HepG2 (cell line): Measurements from ENCODE around the gene SIK2. TPM values are rescaled to one million over a fixed set of nuclear protein-coding genes. Genes with fewer than 3 reads are reported as not detected.
A peak's percentile ranks its signal among the peaks of the same experiment; 100 is the strongest.

Experiments used
- ATAC-seq: fragments of 200-7000 bp; cut with Tn5 transposase; 3 replicates; pipeline ENCODE4 v1.9.1; 2020; ENCODE audit warnings: mild to moderate bottlenecking, moderate library complexity
- BruUV-seq: library from RNA; stranded (reverse); fragments of 400-500 nt; replicated peaks from 2 replicates; lab custom pipeline; 2021; lab: Mats Ljungman, UMichigan
- CTCF ChIA-PET: fragments of 300-600 bp; formaldehyde crosslinking; extraction: SDS; loops from one replicate; lab custom pipeline; 2021; ENCODE audit warnings: low total read pairs, inconsistent platforms, low intra/inter-chr PET ratio; lab: Yijun Ruan, JAX
- POLR2A ChIA-PET: fragments of 350-600 bp; sonication (Branson Sonifier 250); formaldehyde crosslinking; loops from one replicate; lab custom pipeline; 2020; ENCODE audit warnings: antibody characterized with exemption, inconsistent platforms; lab: Yijun Ruan, JAX
- DNase-seq: peaks from one replicate; pipeline ENCODE4 v3.0.0-alpha.2; 2015; ENCODE audit warnings: low spot score
- FAIRE-seq: peaks from 3 replicates; lab custom pipeline; 2011; peaks lifted over from hg19 to GRCh38; lab: Jason Lieb, UNC
- H2AFZ ChIP-seq: one replicate; pipeline ENCODE4 v1.6.1; 2011; ENCODE audit warnings: low read length, inconsistent platforms
- H3K27ac ChIP-seq: fragments of 300-600 bp; 3 replicates; pipeline ENCODE4 v1.8.0; 2011; ENCODE audit warnings: mixed run types, mild to moderate bottlenecking, mixed read lengths, low read length, inconsistent platforms; ENCODE audit not compliant: insufficient read depth; ENCODE audit errors: extremely low read length
- H3K27me3 ChIP-seq, 2 experiments: fragments of 200-600 bp in 1 of 2; 2 replicates in 1 of 2; 3 replicates in 1 of 2; pipeline versions ENCODE4 v1.6.0 to v1.8.0; 2011; ENCODE audit warnings: low read length in 2 of 2, mild to moderate bottlenecking in 2 of 2, moderate library complexity in 2 of 2, inconsistent platforms in 1 of 2; ENCODE audit not compliant: insufficient read depth in 2 of 2, control insufficient read depth in 1 of 2
- H3K36me3 ChIP-seq, 2 experiments: fragments of 200-600 bp in 1 of 2; replicated peaks in 1 of 2; 2 replicates in 1 of 2; 3 replicates in 1 of 2; pipeline versions ENCODE4 v1.5.1 to v1.8.0; 2011; ENCODE audit warnings: low read length in 2 of 2, inconsistent platforms in 1 of 2; ENCODE audit not compliant: insufficient read depth in 2 of 2, control insufficient read depth in 1 of 2
- H3K4me1 ChIP-seq: 2 replicates; pipeline ENCODE4 v1.5.1; 2012; ENCODE audit warnings: low read length, inconsistent platforms; ENCODE audit not compliant: insufficient read depth
- H3K4me2 ChIP-seq: 2 replicates; pipeline ENCODE4 v1.6.0; 2011; ENCODE audit warnings: low read depth, low read length, inconsistent platforms
- H3K4me3 ChIP-seq, 3 experiments: fragments of 200-600 bp in 1 of 3; sonication (generic), shearing (Covaris generic) in 1 of 3; replicated peaks in 1 of 3; 2 replicates each; pipeline ENCODE4 v1.5.1; 2011 to 2016; ENCODE audit warnings: low read length in 3 of 3, inconsistent platforms in 2 of 3, low read depth in 2 of 3, mild to moderate bottlenecking in 2 of 3, control low read depth in 1 of 3, mixed read lengths in 1 of 3; ENCODE audit not compliant: insufficient read depth in 1 of 3
- H3K79me2 ChIP-seq: one replicate; pipeline ENCODE4 v1.6.1; 2011; ENCODE audit warnings: low read length, inconsistent platforms; ENCODE audit not compliant: insufficient read depth
- H3K9ac ChIP-seq: 2 replicates; pipeline ENCODE4 v1.6.0; 2011; ENCODE audit warnings: mild to moderate bottlenecking, low read depth, low read length, inconsistent platforms; ENCODE audit not compliant: insufficient read depth
- H3K9me3 ChIP-seq: 2 replicates; pipeline ENCODE4 v1.5.1; 2012; ENCODE audit warnings: mild to moderate bottlenecking, low read length
- H4K20me1 ChIP-seq: 2 replicates; pipeline ENCODE4 v1.6.0; 2011; ENCODE audit warnings: inconsistent platforms, mild to moderate bottlenecking, low read length, moderate library complexity; ENCODE audit not compliant: insufficient read depth
- ATF7 ChIP-seq, 2 experiments: fragments of 450-650 bp in 1 of 2; sonication (generic) in 1 of 2; formaldehyde crosslinking in 1 of 2; IDR thresholded peaks; 2 replicates each; pipeline versions ENCODE4 v1.4.0 to v1.6.1; 2016 to 2020; ENCODE audit warnings: antibody characterized with exemption in 1 of 2, mild to moderate bottlenecking in 1 of 2, missing genetic modification reagents in 1 of 2
- HNRNPH1 ChIP-seq: fragments of 200-400 bp; formaldehyde crosslinking; optimal IDR thresholded peaks from 2 replicates; pipeline ENCODE3; 2017; ENCODE audit warnings: mild to moderate bottlenecking, low read depth, low read length
- HNRNPLL ChIP-seq: fragments of 200-400 bp; formaldehyde crosslinking; IDR thresholded peaks from 2 replicates; pipeline ENCODE4 v1.6.1; 2017; ENCODE audit warnings: mild to moderate bottlenecking, low read depth, low read length; ENCODE audit not compliant: poor library complexity, severe bottlenecking
- PHF8 ChIP-seq: sonication (generic); formaldehyde crosslinking; IDR thresholded peaks from 2 replicates; pipeline ENCODE4 v1.5.0; 2020; ENCODE audit warnings: missing genetic modification reagents
- RBM22 ChIP-seq: fragments of 200-400 bp; formaldehyde crosslinking; optimal IDR thresholded peaks from 2 replicates; pipeline ENCODE3; 2017; ENCODE audit warnings: mild to moderate bottlenecking, low read length, moderate library complexity
- RFXAP ChIP-seq: sonication (generic); formaldehyde crosslinking; IDR thresholded peaks from 2 replicates; pipeline ENCODE4 v1.4.0; 2020; ENCODE audit warnings: missing genetic modification reagents, borderline replicate concordance
- SOX5 ChIP-seq: IDR thresholded peaks from 2 replicates; pipeline ENCODE4 v1.6.1; 2016; ENCODE audit warnings: borderline replicate concordance
- TGIF2 ChIP-seq: IDR thresholded peaks from 2 replicates; pipeline ENCODE4 v1.6.1; 2016; ENCODE audit warnings: control low read depth, missing compliant biosample characterization
- ZNF121 ChIP-seq: sonication (generic); formaldehyde crosslinking; IDR thresholded peaks from 2 replicates; pipeline ENCODE4 v1.5.0; 2020; ENCODE audit warnings: mild to moderate bottlenecking, missing genetic modification reagents
- ZNF570 ChIP-seq: sonication (generic); formaldehyde crosslinking; IDR thresholded peaks from 2 replicates; pipeline ENCODE4 v1.4.0; 2020; ENCODE audit warnings: mild to moderate bottlenecking, missing genetic modification reagents, borderline replicate concordance
- ZNF605 ChIP-seq: sonication (generic); formaldehyde crosslinking; IDR thresholded peaks from 2 replicates; pipeline ENCODE4 v1.8.0; 2022; ENCODE audit warnings: mild to moderate bottlenecking, missing genetic modification reagents
- ZNF746 ChIP-seq: sonication (generic); formaldehyde crosslinking; IDR thresholded peaks from 2 replicates; pipeline ENCODE4 v1.8.0; 2022; ENCODE audit warnings: mild to moderate bottlenecking, missing genetic modification reagents
- WGBS: methylation state at CpG from one replicate; pipeline ENCODE4 v1.1.6; 2017; ENCODE audit warnings: low lambda C conversion rate; 5-methylcytosine and 5-hydroxymethylcytosine counted together
- in situ Hi-C: cut with HindIII; loops from 2 replicates; pipeline ENCODE4 v1.10.0; 2017; ENCODE audit warnings: low pct_unique_long_range_greater_than_20kb; ENCODE audit not compliant: extremely low pct_ligation_motif_present
- intact Hi-C: fragments of 100-400 bp; cut with micrococcal nuclease; formaldehyde crosslinking; loops from one replicate; pipeline ENCODE4 v1.10.0; 2022; ENCODE audit not compliant: unreplicated experiment
- polyA plus RNA-seq, 8 experiments: library from polyadenylated mRNA; depleted of rRNA in 3 of 8; stranded (reverse) in 7 of 8; unstranded in 1 of 8; fragments of >200 nt; fragmentation: Illumina TruSeq in 4 of 8; extraction: Trizol in 4 of 8; gene quantifications; 2 replicates each; pipeline versions ENCODE4 v1.2.1 to v1.2.3, GENCODE V29; 2011 to 2016; ENCODE audit warnings: low read depth in 4 of 8, missing spikeins in 1 of 8, mixed read lengths in 1 of 8; ENCODE audit not compliant: insufficient read depth in 1 of 8
- total RNA-seq, 5 experiments: library from RNA; depleted of rRNA; stranded (reverse); fragments of >200 nt; fragmentation: Illumina TruSeq; extraction: Trizol; gene quantifications; 2 replicates each; pipeline ENCODE4 v1.2.3, GENCODE V29; 2016; ENCODE audit warnings: low read depth in 1 of 5
- TF ChIP-seq, protein P1 (sequence below): sonication (generic); formaldehyde crosslinking; IDR thresholded peaks from 2 replicates; pipeline ENCODE4 v1.4.0; 2020; ENCODE audit warnings: mild to moderate bottlenecking, missing genetic modification reagents
- TF ChIP-seq, protein P2 (sequence below): sonication (generic); formaldehyde crosslinking; IDR thresholded peaks from 2 replicates; pipeline ENCODE4 v1.5.0; 2020; ENCODE audit warnings: mild to moderate bottlenecking, missing genetic modification reagents

The SIK2 gene
- total and polyA plus RNA-seq, 2 of the 13 experiments (the other 11 are each of a cell fraction or from before 2014, with no cell fraction given) = 8.1 to 15.4 TPM

DNA sequence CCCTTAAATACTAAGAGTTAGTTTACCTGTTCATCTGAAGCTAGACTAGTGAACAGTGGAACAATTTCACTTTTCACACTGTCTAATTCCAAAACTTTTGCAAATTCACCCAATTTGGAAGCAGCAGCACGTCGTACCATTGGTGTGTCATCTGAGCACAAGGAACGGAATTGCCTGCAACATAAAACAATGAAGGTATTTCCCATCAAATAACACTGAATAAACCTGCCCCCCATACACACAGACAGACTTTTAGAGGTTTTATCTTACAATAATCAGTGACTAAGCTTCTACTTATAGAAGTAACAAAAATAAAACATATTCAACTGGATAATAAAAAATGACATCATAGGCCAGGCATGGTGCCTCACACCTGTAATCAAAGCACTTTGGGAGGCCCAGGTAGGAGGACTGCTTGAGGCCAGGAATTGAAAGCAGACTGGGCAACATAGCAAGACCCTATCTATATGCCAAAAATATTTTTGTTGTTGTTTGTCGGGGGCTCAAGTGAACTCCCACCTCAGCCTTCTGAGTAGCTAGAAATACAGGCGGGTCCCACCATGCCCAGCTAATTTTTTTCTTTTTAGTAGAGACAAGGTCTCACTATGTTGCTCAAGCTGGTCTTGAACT, 157.6 kb downstream of the SIK2 start:
- BruUV-seq = no TSS peak

More for the DNA sequence above, 157.6 kb downstream of the SIK2 start:
- TF ChIP-seq ZNF121 (CRISPR knock-in tag) (peak; percentile 82; the same call in 1 of the 2 replicates), PHF8 (CRISPR knock-in tag) (no peak), SOX5 (CRISPR knock-in tag) (no peak), ZNF605 (CRISPR knock-in tag) (no peak), TGIF2 (no peak), HNRNPLL (no peak), ATF7 (IDR thresholded peaks at IDR 0.05) (peak; percentile 59), ATF7 (CRISPR knock-in tag; IDR thresholded peaks at IDR 0.05) (no peak), ZNF746 (CRISPR knock-in tag) (no peak), RFXAP (no peak), HNRNPH1 (no peak), ZNF570 (CRISPR knock-in tag) (no peak), RBM22 (no peak)
- TF ChIP-seq, protein P1, sequence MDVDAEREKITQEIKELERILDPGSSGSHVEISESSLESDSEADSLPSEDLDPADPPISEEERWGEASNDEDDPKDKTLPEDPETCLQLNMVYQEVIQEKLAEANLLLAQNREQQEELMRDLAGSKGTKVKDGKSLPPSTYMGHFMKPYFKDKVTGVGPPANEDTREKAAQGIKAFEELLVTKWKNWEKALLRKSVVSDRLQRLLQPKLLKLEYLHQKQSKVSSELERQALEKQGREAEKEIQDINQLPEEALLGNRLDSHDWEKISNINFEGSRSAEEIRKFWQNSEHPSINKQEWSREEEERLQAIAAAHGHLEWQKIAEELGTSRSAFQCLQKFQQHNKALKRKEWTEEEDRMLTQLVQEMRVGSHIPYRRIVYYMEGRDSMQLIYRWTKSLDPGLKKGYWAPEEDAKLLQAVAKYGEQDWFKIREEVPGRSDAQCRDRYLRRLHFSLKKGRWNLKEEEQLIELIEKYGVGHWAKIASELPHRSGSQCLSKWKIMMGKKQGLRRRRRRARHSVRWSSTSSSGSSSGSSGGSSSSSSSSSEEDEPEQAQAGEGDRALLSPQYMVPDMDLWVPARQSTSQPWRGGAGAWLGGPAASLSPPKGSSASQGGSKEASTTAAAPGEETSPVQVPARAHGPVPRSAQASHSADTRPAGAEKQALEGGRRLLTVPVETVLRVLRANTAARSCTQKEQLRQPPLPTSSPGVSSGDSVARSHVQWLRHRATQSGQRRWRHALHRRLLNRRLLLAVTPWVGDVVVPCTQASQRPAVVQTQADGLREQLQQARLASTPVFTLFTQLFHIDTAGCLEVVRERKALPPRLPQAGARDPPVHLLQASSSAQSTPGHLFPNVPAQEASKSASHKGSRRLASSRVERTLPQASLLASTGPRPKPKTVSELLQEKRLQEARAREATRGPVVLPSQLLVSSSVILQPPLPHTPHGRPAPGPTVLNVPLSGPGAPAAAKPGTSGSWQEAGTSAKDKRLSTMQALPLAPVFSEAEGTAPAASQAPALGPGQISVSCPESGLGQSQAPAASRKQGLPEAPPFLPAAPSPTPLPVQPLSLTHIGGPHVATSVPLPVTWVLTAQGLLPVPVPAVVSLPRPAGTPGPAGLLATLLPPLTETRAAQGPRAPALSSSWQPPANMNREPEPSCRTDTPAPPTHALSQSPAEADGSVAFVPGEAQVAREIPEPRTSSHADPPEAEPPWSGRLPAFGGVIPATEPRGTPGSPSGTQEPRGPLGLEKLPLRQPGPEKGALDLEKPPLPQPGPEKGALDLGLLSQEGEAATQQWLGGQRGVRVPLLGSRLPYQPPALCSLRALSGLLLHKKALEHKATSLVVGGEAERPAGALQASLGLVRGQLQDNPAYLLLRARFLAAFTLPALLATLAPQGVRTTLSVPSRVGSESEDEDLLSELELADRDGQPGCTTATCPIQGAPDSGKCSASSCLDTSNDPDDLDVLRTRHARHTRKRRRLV = no peak
- TF ChIP-seq, protein P2, sequence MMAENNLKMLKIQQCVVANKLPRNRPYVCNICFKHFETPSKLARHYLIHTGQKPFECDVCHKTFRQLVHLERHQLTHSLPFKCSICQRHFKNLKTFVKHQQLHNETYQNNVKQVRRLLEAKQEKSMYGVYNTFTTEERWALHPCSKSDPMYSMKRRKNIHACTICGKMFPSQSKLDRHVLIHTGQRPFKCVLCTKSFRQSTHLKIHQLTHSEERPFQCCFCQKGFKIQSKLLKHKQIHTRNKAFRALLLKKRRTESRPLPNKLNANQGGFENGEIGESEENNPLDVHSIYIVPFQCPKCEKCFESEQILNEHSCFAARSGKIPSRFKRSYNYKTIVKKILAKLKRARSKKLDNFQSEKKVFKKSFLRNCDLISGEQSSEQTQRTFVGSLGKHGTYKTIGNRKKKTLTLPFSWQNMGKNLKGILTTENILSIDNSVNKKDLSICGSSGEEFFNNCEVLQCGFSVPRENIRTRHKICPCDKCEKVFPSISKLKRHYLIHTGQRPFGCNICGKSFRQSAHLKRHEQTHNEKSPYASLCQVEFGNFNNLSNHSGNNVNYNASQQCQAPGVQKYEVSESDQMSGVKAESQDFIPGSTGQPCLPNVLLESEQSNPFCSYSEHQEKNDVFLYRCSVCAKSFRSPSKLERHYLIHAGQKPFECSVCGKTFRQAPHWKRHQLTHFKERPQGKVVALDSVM (CRISPR knock-in tag) = peak; percentile 51; the same call in 1 of the 2 replicates
- no peak for ATAC-seq
- peaks cover 24% of the 10 kb centered on the region for H3K79me2 ChIP-seq
- peaks cover 50% of the 10 kb centered on the region for H3K4me1 ChIP-seq
- peaks cover 20 to 49% of the 10 kb centered on the region in 2 experiments for H3K36me3 ChIP-seq
- H2AFZ ChIP-seq = no peak overlapping the region
- H3K27me3 ChIP-seq = no peaks in the 10 kb centered on the region
- H3K4me3 ChIP-seq = no peak overlapping the region
- ChIA-PET CTCF (no interaction called here), POLR2A (interaction anchor here (1.1 kb wide), 1 partner anchor 41 kb away, joined by 3 read pairs; no protein-coding TSS in a partner anchor)
- in situ Hi-C loops (no loop called here), intact Hi-C loops (no loop called here)
- H4K20me1 ChIP-seq = no peaks in the 10 kb centered on the region
- DNase-seq = no peak
- FAIRE-seq = no peak
- H3K27ac ChIP-seq = no peak overlapping the region
- WGBS = 78% methylated on average over 5 of the region's 5 CpGs
- H3K9ac ChIP-seq = no peak overlapping the region
- no peaks in the 10 kb centered on the region for H3K9me3 ChIP-seq
- H3K4me2 ChIP-seq = no peak overlapping the region
